CD4-positive, alpha-beta T cell treated with Interferon alpha-2 for 1 hour (primary cell): ENCODE measurements around the gene SSRP1.
"Not testable (repeated sequence)": the region's sequence is repeated elsewhere in the genome, so short reads cannot be mapped to it uniquely, and the experiment has no call there.

Source experiments
- DNase-seq, 2 donors: peaks; one replicate each; pipeline ENCODE4 v3.0.0-alpha.2; 2020 to 2022

The SSRP1 gene

DNA sequence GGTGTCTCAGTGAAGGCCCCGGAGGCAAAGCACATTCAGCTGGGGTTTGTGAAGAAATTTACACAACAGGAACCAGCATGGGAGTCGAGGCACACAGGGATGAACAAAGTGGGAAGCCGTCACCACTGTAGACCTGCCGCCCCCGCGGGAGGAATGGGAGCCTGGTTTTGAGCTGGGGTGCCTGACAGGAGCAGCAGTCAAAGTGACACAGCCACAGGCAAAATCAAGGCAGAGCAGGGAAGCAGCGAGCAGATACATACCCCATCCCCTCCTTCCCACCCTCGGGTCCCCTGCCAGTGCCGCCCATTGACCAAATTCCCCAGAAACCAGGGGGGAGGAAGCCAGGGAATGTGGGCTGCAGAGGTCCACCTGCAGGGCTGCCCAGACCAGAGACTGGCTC is 23.3 kb upstream of the SSRP1 start:
- no peak for DNase-seq

DNA sequence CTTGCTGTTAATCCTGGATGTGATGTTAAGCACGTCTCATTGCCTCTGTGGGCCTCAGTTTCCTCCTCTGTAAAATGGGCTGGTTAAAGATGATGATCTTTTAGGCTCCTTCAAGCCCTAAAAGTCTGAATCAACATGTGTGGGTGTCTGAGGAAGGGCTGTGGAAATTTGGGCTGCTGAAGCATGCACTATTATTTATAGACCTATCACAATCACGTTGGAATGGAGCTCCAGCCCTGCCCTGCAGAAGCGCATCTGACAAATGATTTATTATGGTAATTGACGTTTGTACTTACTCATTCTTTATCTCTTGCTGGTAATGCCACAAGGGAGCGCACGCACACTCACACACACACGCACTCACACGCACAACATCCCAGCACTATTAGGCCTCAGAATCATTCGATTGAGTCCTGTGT is 22.9 kb upstream of the SSRP1 start:
- no peak for DNase-seq

DNA sequence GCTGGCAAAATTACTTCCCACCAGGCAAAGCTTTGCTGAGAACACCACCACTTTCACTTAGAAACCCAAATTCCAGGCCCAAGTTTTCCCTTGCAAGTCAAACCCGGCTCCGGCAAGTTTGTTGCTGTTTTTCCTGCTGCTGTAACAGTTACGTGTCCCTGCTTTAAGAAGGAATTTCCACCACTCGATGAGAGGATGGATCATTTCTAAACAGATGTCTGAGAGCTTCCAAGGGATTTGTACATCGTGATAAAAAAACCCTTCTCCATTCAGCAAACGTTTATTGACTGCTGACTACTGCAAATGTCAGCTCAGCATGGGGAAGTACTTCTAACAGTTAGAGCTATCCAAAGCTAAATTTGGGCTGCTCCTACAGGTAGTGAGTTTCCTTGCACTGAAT is 22.2 kb upstream of the SSRP1 start:
- no peak for DNase-seq

DNA sequence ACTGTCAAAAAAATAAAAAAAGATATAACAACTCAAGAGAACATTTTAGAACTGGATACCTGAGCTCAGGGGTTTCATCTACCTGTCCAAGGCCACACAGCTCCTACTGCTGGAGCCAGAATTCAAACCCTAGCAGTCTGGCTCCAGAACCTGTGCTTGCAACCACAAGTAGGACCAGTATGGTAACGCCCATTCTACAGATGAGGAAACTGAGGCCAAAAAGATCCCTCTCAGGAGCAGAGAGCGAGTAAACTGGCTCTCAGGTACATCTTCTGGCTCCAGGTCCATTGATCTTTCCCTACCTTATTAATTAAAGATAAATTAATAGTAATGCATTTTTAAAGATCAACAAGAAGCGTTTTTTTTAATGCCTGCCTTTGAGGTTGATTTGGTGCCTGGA is 21.6 kb upstream of the SSRP1 start:
- no peak for DNase-seq

DNA sequence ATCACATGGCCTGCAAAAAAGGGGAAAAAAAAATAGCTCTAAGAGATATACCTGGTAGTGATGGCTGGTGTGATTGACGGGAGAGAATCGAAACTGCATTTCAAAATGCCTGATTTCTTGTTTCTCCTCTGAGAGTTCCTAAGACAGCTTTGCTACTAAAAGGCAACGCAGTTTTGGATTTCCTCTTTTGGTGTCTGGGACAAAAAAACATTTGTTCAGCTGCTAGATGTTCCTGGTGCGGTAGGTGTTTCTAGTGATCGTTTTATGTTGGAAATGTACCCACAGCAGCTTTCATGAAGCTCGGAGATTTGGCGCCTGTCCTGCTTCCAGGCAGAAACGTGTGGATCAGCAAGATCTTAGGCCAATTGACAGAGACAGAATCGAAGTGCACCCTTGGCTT is 20.6 kb upstream of the SSRP1 start:
- DNase-seq, result no peak

DNA sequence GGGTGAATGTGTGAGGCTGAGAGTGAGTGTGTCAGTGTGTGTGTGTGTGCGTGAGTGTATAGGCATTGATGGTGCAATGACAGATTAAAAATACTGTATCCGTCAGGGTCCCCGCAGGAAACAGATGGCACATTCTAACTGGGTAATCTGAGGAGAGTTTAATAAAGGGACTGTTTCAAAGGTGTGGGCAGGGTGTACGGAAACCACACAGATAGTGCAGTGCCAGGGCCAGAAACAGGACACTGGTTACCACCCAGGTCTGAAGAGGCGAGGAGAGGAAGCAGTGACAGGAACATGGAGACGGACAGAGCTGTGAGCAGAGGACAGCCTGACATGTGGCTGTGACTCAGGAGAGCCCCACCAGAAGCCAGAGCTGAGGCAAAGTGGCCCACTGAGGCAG is 19.0 kb upstream of the SSRP1 start:
- DNase-seq, result no peak

DNA sequence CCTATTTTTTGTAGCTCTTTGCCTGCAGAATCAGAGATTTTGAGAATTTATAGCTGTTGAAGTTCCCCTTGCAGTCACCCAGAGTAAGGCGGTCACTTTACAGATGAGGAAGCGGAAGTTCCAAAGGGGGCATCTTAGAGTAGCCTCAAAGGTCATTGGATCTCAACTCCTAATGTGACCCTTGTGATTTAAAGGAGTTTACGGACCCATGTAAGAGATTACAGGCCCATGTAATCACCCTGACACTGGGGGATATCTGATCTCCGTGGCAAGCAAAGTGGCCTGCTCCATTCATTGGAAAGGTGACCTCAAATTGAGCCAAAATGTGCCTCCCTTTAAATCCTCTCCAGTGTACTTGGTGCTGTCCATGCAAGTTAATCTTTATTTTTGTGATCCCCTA is 18.2 kb upstream of the SSRP1 start:
- no peak for DNase-seq

DNA sequence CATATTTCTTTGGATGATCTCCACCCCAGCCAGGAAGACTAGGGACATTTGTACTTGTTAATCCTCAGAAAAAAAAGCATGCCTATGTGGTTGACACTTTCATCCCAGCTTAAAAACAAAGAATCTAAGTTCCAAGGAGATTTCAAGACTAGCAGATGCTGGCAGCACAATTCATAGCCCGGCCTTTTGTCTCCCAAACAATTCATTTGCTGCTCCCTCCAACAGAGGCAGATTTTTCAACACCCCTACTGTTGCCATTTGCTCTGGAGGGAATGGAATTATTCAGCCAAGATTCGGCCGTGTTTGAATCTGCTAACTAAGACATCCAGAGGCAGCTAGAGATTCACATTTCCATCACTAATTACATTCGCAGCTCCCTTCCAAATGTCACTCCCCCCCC is 17.8 kb upstream of the SSRP1 start:
- no peak for DNase-seq

DNA sequence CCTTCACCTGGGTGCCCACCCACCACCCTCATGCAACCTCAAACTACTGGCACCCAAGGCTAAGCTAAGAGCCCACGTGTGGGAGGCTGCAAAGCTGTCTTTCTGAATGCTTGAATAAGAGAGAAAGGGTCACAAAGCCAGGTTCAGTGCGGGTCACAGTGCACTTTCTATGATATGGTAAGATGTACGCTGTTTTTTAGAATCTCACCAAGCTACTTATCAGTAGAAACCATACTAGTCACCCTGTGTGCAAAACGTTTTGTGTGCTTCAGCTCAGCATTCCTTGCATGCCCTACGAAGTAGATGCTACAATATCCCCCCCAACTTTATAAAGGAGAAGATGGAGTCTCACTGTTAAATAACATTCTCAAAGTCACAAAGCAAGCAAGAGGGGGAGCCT is 17.3 kb upstream of the SSRP1 start:
- no peak for DNase-seq

DNA sequence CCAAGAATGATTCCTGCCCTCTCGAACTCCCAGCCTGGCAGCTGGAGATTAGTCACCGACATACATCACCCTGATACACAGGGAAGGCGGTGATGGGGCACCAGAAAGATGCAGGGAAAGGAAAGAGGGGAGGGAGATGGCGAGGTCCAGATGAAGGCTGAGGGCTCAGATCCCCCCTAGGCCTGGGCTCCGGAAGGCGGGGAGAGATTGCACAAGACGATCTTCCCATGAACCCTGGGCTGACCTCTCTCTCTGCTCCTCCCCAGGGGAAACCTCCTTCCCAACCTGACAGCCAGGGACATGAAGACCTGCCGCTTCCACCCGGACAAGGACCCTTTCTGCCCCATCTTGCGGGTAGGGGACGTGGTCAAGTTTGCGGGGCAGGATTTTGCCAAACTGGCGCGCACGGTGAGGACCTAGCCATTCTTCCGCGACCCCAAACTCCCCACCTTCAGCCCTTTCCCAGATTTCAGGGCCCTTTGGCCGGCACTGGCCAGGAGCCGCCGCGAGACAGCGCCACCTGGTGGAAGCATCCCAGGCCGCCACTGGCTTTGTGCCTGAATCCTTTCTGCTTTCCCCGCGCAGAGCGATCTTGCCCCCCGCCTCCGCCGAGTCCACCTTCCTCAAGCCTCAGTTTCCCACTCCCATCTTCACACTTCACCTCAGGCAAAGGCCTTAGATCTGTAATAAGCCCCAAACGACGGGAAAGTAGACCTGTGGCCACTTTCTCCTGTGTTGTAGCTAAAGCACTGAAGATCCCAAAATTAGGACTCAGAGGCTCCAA is 14.0 kb upstream of the SSRP1 start:
- peak; percentile 36 to 57 for DNase-seq

DNA sequence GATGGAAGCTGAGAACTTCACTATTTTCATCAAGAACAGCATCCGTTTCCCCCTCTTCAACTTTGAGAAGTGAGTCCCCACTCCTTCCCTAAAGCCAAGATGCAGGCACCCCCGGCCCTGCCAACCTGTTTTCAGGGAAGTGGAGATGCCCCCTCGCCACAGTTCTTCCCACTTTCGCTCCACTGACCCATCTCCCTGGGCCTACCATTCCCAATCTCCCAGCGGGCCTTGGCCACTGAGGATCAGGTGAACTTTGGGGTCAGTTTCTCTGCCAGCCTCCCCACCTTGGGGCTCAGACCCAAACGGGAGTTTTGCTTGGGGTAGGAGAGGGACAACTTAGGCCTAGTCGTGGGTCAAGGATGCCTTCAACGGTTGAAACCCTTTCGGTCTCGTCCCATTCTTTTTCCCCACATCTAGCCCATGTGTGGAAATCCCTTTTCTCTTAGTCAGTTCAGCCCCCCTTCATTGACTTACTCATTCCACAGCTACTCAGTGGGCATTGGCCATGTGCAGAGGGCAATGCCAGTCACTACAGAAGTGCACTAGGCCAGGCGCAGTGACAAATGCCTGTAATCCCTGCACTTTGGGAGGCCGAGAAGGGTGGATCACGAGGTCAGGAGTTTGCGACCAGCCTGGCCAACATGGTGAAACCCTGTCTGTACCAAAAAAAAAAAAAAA is 13.1 kb upstream of the SSRP1 start:
- DNase-seq, result no peak

DNA sequence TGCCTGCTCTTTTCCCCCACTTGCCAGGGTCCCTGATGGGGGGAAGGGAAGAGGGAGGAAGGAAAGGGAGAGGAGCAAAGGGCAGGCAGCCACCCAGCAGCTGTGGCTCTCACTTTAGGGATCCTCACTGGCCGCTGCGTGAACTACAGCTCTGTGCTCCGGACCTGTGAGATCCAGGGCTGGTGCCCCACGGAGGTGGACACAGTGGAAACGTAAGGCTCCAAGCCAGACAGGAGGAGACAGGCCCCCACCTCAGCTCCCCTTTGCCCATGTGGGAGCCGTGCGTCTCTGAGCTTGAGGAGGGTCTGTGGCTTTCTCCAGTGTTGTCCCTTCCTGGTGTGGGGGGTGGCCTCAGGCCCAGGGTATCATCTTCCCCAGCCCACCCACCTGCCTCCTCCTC is 12.4 kb upstream of the SSRP1 start:
- DNase-seq, result no peak

DNA sequence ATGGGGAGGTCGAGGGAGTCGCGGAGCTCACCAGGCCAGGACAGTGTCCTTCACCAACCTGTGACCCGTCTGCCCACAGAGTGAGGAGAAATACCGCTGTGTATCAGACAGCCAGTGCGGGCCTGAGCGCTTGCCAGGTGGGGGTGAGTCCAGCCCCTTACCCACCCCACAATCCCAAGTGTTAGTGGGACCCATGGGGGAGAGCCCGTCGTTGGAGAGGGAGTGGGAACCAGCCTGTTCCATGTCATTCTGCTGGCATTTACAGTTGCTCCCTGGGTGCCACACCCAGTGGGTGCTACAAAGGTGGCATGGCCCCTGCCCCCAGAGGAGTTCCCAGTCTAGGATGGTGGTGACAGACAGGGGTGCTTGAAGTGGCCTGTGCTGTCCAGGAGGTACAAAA is 11.6 kb upstream of the SSRP1 start:
- DNase-seq, result no peak

DNA sequence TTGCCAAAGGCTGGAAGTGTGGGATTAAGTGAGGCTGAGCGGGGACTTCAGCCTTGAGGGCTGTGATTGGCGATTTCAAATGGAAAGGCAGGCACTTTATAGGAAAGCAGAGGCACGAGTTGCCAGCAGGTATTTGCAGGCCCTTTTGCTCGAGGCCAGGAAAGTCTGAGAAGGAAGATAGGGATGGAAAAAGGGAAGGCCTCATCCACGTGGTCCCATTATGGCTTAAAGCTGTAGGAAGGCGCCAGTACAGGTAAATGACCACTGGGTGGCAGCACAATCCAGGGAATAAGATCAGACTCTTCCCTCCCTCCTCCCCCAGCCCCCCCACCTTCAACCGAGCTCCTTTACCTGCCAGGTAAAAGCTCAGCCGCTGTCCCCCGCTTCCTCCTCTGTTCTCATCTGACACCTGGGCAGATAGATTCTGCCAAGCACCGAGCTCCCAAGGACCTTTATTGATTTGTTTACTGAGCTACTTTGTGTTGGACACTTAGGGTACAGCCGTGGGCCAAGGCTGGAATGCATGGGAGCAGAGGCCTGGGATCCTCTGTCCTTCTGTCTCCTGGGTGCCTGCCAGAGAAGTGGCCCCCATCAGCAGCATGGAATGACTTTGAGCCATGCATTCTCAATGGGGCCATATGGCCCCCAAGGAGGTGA is 10.0 kb upstream of the SSRP1 start:
- DNase-seq, result peak; percentile 71 to 78

DNA sequence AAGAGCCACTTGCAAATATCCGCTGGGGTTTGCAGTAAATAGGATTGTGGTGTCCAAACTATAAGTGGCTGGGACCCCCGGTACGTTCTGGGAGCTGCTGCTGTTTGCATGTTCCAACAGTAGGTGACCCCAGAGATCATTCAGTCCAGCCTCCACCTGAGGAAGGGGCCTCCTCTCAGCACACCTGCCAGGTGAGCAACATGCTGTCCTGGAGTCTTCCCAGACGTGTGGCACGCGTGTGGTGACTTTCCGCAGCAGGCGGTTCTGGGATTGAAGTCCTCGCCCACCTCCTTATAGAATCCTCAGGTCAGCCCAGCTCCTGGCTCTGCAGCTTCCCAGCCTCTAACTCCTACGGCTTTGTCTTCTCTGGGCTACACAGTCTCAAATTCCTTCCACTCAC is 9.1 kb upstream of the SSRP1 start:
- DNase-seq, result no peak

DNA sequence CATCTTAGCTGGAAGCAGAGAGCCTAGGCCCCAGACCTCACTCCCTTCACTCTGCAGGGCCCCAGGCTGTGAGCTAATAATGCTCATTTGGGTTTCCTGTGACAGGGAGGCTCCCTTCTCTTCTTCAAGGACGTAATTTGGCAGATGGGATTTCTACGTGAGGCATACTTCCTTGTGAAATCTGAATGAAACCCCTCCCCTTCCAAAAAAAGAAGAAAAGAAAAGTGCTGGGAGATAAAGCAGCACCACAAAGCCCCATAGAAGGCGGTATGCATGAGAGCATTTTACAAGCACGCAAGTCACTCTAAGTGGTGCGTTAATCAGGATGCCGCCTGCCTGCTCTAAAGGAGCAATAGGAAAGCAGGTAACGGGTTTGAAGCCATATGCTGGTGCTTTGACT is 8.1 kb upstream of the SSRP1 start:
- DNase-seq, result no peak

DNA sequence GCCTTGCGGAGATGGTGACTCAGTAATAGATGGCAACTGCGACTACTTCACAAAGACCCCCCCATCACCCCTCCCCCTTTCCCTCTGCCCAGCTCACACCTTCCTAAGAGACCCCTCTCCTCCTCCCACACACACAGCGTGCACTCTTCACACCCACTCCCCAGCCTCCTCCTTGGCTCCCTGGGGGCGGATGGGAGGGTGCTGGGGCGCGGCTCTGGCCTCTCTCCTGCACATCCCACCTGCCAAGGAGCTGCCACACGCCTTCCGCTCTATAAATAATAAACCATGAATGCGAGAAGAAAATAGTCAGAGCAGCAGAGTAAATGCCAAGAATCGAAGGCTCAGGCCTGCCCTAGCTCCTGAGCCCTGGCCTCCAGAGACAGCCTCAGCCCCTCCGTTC is 7.0 kb upstream of the SSRP1 start:
- DNase-seq, result no peak

DNA sequence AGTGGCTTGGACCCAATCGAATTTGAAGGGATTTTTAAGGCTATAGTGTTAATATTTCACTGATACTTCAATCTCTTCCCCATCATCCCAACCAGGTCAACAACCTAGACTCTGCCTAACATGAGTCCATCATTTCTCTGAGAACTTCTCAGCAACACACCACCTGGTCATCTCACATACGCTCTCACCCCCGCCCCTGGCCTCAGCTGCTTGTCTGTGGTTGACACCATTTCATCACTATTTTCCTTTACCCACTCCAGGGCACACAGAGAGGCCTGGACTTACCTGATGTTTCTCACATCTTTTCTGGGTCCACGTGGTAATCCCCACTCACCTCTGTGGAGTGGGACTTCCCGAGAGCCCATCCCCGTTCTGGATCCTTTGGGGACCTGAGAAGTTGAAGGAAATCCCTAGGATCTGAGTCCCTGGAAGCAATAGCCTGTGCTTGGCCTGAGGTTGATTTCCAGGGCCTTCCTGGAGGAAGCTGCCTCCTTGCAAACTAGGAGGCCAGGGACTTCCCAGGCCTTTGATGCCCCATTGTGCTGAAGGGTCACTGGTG is 5.6 kb upstream of the SSRP1 start:
- DNase-seq, result no peak

DNA sequence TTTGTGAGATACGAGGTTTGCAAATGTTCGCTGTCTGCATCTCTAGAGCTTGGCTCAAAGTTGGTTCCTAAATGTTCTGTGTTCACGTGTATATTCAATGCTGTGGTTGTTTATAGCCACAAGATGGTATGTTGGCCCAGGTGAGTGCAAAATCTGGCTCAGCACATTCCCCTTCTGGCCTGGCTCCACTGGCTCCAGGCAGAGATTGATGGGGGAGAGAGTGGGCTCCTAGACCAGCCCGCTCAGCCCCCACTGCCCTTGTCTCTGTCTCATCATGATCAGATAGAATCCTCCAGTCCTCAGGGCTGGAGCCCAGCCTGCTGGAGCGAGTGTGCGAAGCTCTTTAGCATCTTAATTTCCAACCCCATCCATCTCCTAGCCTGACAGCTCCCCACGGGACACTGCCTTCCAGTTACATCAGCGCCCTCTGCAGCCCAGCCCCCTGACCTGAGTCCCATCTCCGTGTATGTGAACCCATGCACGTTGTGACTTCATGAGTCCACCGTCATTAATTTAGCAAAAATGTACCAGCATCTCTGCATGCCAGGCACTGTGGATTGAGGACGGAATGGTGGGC is 4.4 kb upstream of the SSRP1 start:
- no peak for DNase-seq

DNA sequence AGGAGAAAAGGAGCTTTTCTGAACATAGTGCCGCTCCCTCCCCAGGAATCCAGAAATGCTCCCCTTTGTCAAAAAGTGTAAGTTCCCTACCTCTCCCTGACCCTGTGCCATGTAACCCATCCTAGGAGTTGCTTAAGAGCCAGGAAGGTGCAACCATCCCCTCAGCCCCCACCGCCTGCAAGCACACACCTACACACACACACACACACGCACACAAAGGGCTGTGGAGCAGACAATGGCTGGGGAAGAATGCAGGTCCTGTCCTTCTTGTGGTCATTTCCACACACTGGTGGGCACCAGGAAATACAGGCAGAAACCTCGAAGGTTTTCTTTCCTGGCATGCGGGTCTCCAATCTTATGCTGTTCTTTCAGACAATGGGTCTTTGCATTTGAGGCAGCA is 3.6 kb upstream of the SSRP1 start:
- DNase-seq, result no peak

DNA sequence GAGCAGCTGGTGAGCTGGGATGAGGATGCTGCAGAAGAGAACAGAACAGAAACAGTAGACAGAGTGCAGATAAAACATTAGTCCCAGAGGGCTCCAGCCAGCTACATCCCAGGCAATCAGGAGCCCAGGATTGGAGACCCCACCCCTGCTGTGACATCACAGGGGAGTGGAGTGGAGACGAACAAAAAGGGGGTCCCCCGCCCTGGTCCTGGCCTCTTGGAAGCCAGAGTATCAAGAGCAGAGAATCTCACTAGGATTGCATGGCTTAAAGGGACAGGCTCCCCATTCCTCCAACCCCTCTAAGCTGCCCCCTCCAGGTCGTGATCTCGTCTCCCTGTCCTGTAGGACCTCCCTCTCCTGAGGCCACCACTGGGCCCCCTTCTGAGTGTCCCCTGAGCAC is 2.5 kb upstream of the SSRP1 start, which contains the start of gene P2RX3:
Gene P2RX3, plus strand, starts transcription at position 211 of the 400 bp plus-strand sequence. CDS start 199 bp downstream, outside the sequence.
- no peak for DNase-seq

DNA sequence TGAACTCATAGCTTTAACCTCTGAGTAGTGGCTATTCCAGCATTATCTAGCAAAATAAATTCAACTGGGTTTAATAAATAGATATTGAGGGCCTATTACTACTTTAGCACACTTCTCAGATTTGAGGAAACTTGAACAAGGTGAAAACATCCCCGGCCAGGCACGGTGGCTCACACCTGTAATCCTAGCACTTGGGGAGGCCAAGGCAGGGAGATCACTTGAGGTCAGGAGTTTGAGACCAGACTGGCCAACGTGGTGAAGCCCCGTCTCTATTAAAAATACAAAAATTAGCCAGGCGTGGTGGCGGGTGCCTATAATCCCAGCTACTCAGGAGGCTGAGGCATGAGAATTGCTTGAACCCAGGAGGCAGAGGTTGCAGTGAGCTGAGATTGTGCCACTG is 1.2 kb upstream of the SSRP1 start:
- DNase-seq, result not testable (repeated sequence)

DNA sequence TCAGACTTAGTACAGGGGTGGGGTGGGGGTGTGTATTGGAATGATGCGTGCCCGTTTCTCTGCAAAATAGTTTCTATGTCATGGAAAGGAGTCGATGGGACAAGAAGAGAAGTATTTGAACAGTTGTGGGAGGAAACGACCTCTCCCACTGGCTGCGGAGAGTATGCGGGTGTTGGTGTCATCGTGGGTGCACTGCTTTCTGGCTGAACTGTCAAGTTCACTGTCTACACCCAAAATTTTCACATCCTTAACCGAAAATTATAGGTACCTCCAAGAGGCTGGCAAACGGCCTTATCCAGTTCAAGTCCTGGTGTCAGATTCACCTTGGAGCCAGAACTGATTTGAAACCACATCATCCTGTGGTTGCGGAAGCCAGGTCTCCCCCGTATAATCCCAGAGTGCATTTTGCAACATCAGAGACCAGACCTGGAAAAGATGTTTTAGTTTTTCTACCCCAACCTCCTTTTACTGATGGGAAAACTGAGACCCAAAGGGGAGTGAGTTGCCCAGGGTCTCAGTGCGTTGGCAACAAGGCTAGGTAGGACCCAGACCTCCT is 497 bp upstream of the SSRP1 start:
- DNase-seq, result no peak
